ENCODE measurements around the gene OR2AT4. TPM values are rescaled to one million over a fixed set of nuclear protein-coding genes. Genes with fewer than 3 reads are reported as not detected.

Gene OR2AT4
- total RNA-seq, 1 experiment from 2014 or later: not detected

Other genes starting within 250 kb of the OR2AT4 start
- 9.1 and 10.0 TPM in 2 replicates for gene XRRA1, start 147.8 kb downstream of the OR2AT4 start, total RNA-seq (2014; rRNA removed; shearing (Covaris generic))
- 43.7 and 60.6 TPM in 2 replicates for gene SPCS2, start 147.6 kb downstream of the OR2AT4 start, total RNA-seq (2014; rRNA removed; shearing (Covaris generic))
- 7.2 and 8.2 TPM in 2 replicates for gene NEU3, start 107.9 kb downstream of the OR2AT4 start, total RNA-seq (2014; rRNA removed; shearing (Covaris generic))
- 0.74 TPM in 1 of 2 replicates, not detected in the other for gene SLCO2B1, start 54.2 kb upstream of the OR2AT4 start, total RNA-seq (2014; rRNA removed; shearing (Covaris generic))
- gene TPBGL, start 143.9 kb upstream of the OR2AT4 start, total RNA-seq (2014; rRNA removed; shearing (Covaris generic)): not detected in 2 replicates

All from M059J (cell line).